B cell (primary cell): Measurements from ENCODE around the gene CHRNA1. TPM values are rescaled to one million over a fixed set of nuclear protein-coding genes. Genes with fewer than 3 reads are reported as not detected.

Experiments
- ATAC-seq: fragments of 200-7000 bp; cut with Tn5 transposase; one replicate; pipeline ENCODE4 v1.10.0; 2021; ENCODE audit warnings: low read depth, mild to moderate bottlenecking, moderate number of reproducible peaks, moderate library complexity
- CTCF ChIA-PET: fragments of 350-600 bp; sonication (Branson Sonifier 250); formaldehyde crosslinking; loops from one replicate; lab custom pipeline; 2021; ENCODE audit warnings: antibody characterized with exemption, inconsistent platforms; lab: Charles Lee
- POLR2A ChIA-PET: fragments of 350-600 bp; sonication (Branson Sonifier 250); formaldehyde crosslinking; loops from one replicate; lab custom pipeline; 2021; ENCODE audit warnings: antibody characterized with exemption; lab: Charles Lee
- DNase-seq: peaks from one replicate; pipeline ENCODE4 v3.0.0; 2013
- H2AFZ ChIP-seq: 2 replicates; pipeline ENCODE4 v1.6.1; 2012; ENCODE audit warnings: mild to moderate bottlenecking, low read depth, low read length; ENCODE audit not compliant: insufficient read depth, poor library complexity, severe bottlenecking
- H3K27ac ChIP-seq, 2 donors: 1 replicate in 1 of 2; 2 replicates in 1 of 2; pipeline ENCODE4 v1.5.1; 2012 to 2013; ENCODE audit warnings: low read length in 2 of 2, mild to moderate bottlenecking in 2 of 2, moderate library complexity in 1 of 2
- H3K27me3 ChIP-seq, 4 experiments: fragments of 200-600 bp in 1 of 4; sonication (generic) in 1 of 4; replicated peaks in 1 of 4; 1 replicate in 2 of 4; 2 replicates in 2 of 4; pipeline versions ENCODE4 v1.6.1 to v1.7.0; 2013 to 2016; ENCODE audit warnings: low read length in 3 of 4, mild to moderate bottlenecking in 2 of 4, mixed read lengths in 1 of 4, moderate library complexity in 1 of 4; ENCODE audit not compliant: insufficient read depth in 4 of 4, control insufficient read depth in 3 of 4; ENCODE audit errors: control extremely low read depth in 1 of 4
- H3K36me3 ChIP-seq, 2 experiments: replicated peaks in 1 of 2; 1 replicate in 1 of 2; 2 replicates in 1 of 2; pipeline versions ENCODE4 v1.6.1 to v1.7.1; 2013; ENCODE audit warnings: low read length in 1 of 2; ENCODE audit not compliant: insufficient read depth in 2 of 2, control insufficient read depth in 1 of 2; ENCODE audit errors: control extremely low read depth in 1 of 2, extremely low read depth in 1 of 2
- H3K4me1 ChIP-seq, 2 donors: fragments of 200-600 bp in 1 of 2; sonication (generic) in 1 of 2; 1 replicate in 1 of 2; 2 replicates in 1 of 2; pipeline versions ENCODE4 v1.5.1 to v1.6.1; 2013 to 2017; ENCODE audit warnings: low read length in 2 of 2; ENCODE audit not compliant: control insufficient read depth in 2 of 2, insufficient read depth in 2 of 2
- H3K4me2 ChIP-seq: replicated peaks from 2 replicates; pipeline ENCODE3; 2012; ENCODE audit warnings: mild to moderate bottlenecking, low read depth, low read length; ENCODE audit not compliant: poor library complexity, severe bottlenecking
- H3K4me3 ChIP-seq, 5 experiments: fragments of 200-600 bp in 1 of 5; sonication (generic) in 1 of 5; 1 replicate in 3 of 5; 2 replicates in 2 of 5; pipeline versions ENCODE4 v1.5.1 to v1.7.0; 2011 to 2016; ENCODE audit warnings: low read length in 4 of 5, mild to moderate bottlenecking in 4 of 5, low read depth in 2 of 5, control low read depth in 1 of 5, moderate library complexity in 1 of 5; ENCODE audit not compliant: insufficient read depth in 1 of 5; ENCODE audit errors: control extremely low read depth in 1 of 5, extremely low read depth in 1 of 5
- H3K79me2 ChIP-seq: fragments of 200-600 bp; sonication (generic); one replicate; pipeline ENCODE4 v1.6.0; 2016; ENCODE audit warnings: low read length; ENCODE audit not compliant: control insufficient read depth, insufficient read depth
- H3K9ac ChIP-seq: fragments of 200-600 bp; sonication (generic); 2 replicates; pipeline ENCODE4 v1.6.1; 2017; ENCODE audit warnings: mild to moderate bottlenecking, low read length, moderate library complexity
- H3K9me3 ChIP-seq, 3 donors: one replicate each; pipeline versions ENCODE4 v1.6.1 to v1.7.1; 2013; ENCODE audit warnings: low read length in 2 of 3; ENCODE audit not compliant: control insufficient read depth in 2 of 3, insufficient read depth in 1 of 3; ENCODE audit errors: control extremely low read depth in 1 of 3
- H4K20me1 ChIP-seq: 2 replicates; pipeline ENCODE4 v1.6.0; 2012; ENCODE audit warnings: mild to moderate bottlenecking, low read length; ENCODE audit not compliant: insufficient read depth, control insufficient read depth, poor library complexity, severe bottlenecking
- H3K27ac Mint-ChIP-seq: one replicate; pipeline ENCODE4 v1.8.0; 2021; ENCODE audit warnings: mixed read lengths
- H3K27me3 Mint-ChIP-seq: one replicate; pipeline ENCODE4 v1.8.0; 2021; ENCODE audit warnings: mixed read lengths
- H3K4me1 Mint-ChIP-seq: one replicate; pipeline ENCODE4 v1.8.0; 2021; ENCODE audit warnings: mixed read lengths
- H3K4me3 Mint-ChIP-seq: one replicate; pipeline ENCODE4 v1.8.0; 2021; ENCODE audit warnings: mixed read lengths
- H3K9me3 Mint-ChIP-seq: one replicate; pipeline ENCODE4 v1.8.0; 2022; ENCODE audit warnings: mixed read lengths; ENCODE audit not compliant: insufficient read depth
- EZH2 ChIP-seq: IDR thresholded peaks from 2 replicates; pipeline ENCODE4 v1.6.1; 2012; ENCODE audit warnings: borderline replicate concordance, low read depth, mild to moderate bottlenecking, moderate library complexity, low read length; ENCODE audit not compliant: insufficient read depth, poor library complexity, severe bottlenecking
- WGBS: methylation state at CpG from one replicate; pipeline ENCODE4 v1.1.5; 2013; ENCODE audit warnings: missing lambda C conversion rate; ENCODE audit not compliant: insufficient coverage; 5-methylcytosine and 5-hydroxymethylcytosine counted together
- intact Hi-C: fragments of 100-400 bp; cut with micrococcal nuclease; formaldehyde crosslinking; loops from one replicate; pipeline ENCODE4 v1.10.0; 2022
- polyA plus RNA-seq: library from polyadenylated mRNA; depleted of rRNA; stranded (reverse); fragments of >200 nt; gene quantifications from 2 replicates; pipeline ENCODE4 v1.2.3, GENCODE V29; 2012
- total RNA-seq, 2 donors: library from RNA; stranded (reverse); fragments of 120-200 nt in 1 of 2; gene quantifications; 1 replicate in 1 of 2; 2 replicates in 1 of 2; pipeline versions ENCODE4 v1.2.3 to v1.2.4, GENCODE V29; 2013 to 2022
- TF ChIP-seq, protein P1 (sequence below): fragments of 200-600 bp; IDR thresholded peaks from one replicate; pipeline ENCODE4 v1.8.0; 2022; ENCODE audit warnings: antibody characterized with exemption, mild to moderate bottlenecking

Gene CHRNA1
- total and polyA plus RNA-seq, 2 donors (not counting 1 experiment from before 2014, with no cell fraction given), result 0.20 to 0.22 TPM

DNA sequence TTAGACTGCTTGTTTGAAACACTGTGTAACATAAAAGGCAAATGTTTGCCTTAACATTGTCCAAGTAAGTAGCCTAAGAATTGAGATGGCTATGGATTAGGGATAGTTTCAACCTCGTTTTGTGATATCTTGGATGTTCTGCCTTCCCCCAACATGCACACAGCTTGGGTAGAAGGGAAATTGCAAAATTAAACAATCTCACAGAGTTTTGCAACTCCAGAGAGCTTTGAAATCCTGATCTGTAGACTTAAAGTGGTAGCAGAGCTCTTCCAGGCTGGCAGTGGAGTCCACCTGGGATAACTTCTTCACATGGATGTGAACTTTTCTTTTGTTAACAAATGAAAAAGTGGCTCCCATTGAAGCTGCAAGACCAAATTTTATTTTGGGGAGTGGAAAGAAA is 59.6 kb downstream of the CHRNA1 start:
- intact Hi-C loops, result loop anchor here (5.0 to 10.0 kb wide), 2 partner anchors 43 to 580 kb away; no protein-coding TSS in a partner anchor
- H4K20me1 ChIP-seq, result no peaks in the 10 kb centered on the region
- peaks cover 27% of the 10 kb centered on the region for H3K27me3 Mint-ChIP-seq
- TF ChIP-seq, protein P1, sequence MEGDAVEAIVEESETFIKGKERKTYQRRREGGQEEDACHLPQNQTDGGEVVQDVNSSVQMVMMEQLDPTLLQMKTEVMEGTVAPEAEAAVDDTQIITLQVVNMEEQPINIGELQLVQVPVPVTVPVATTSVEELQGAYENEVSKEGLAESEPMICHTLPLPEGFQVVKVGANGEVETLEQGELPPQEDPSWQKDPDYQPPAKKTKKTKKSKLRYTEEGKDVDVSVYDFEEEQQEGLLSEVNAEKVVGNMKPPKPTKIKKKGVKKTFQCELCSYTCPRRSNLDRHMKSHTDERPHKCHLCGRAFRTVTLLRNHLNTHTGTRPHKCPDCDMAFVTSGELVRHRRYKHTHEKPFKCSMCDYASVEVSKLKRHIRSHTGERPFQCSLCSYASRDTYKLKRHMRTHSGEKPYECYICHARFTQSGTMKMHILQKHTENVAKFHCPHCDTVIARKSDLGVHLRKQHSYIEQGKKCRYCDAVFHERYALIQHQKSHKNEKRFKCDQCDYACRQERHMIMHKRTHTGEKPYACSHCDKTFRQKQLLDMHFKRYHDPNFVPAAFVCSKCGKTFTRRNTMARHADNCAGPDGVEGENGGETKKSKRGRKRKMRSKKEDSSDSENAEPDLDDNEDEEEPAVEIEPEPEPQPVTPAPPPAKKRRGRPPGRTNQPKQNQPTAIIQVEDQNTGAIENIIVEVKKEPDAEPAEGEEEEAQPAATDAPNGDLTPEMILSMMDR, result no peak
- TF ChIP-seq EZH2, result no peak
- H3K4me1 ChIP-seq, result no peaks in the 10 kb centered on the region
- no peaks in the 10 kb centered on the region for H3K79me2 ChIP-seq
- no peak overlapping the region for H3K27ac ChIP-seq
- peaks cover 4% of the 10 kb centered on the region for H3K9me3 Mint-ChIP-seq
- ChIA-PET CTCF (interaction anchor here (1.4 to 2.6 kb wide), 3 partner anchors 8 to 157 kb away, joined by 3 to 11 read pairs (median 4); no protein-coding TSS in a partner anchor), POLR2A (no interaction called here)
- H3K4me1 Mint-ChIP-seq, result no peaks in the 10 kb centered on the region
- WGBS, result 20% methylated on average over 1 of the region's 1 CpG
- H3K9me3 ChIP-seq, result peaks cover 0 to 4% (median 0%) of the 10 kb centered on the region in 3 donors
- ATAC-seq (no peak), DNase-seq (no peak)
- H2AFZ ChIP-seq, result no peak overlapping the region
- H3K9ac ChIP-seq, result no peak overlapping the region
- no peak overlapping the region for H3K4me2 ChIP-seq
- peaks cover 0 to 9% (median 4%) of the 10 kb centered on the region in 4 experiments for H3K27me3 ChIP-seq
- H3K4me3 Mint-ChIP-seq, result no peak overlapping the region
- no peak overlapping the region for H3K4me3 ChIP-seq
- no peak overlapping the region for H3K27ac Mint-ChIP-seq
- no peaks in the 10 kb centered on the region for H3K36me3 ChIP-seq

DNA sequence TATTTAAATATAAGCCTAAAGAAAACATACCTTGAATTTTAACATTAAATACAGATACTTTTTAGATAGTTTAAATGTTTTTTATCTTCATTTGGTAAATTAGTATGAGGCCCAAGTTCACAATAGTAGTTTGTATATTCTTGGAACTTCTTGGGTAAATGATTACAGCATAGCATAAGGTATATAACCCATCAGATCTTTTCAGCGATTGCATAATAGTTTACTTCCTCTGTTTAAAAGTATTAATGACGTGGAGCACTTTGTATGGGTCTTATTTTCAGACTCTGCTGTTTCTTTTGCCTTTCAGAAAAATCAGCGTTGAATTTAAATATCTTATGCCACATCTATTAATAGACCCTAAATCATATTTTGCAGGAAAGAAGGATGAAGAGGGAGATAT is 60.2 kb downstream of the CHRNA1 start:
- TF ChIP-seq EZH2, result no peak
- Mint-ChIP-seq H3K27me3 (peaks cover 25% of the 10 kb centered on the region), H3K9me3 (peaks cover 4% of the 10 kb centered on the region), H3K4me1 (no peaks in the 10 kb centered on the region), H3K27ac (no peak overlapping the region), H3K4me3 (no peak overlapping the region)
- no peak overlapping the region for H3K4me2 ChIP-seq
- H3K4me1 ChIP-seq, result no peaks in the 10 kb centered on the region
- CTCF ChIA-PET, result interaction anchor here (1.8 to 2.6 kb wide), 2 partner anchors 8 to 67 kb away, joined by 4 to 11 read pairs; no protein-coding TSS in a partner anchor
- DNase-seq (no peak), ATAC-seq (no peak)
- H3K27ac ChIP-seq, result no peak overlapping the region
- H3K27me3 ChIP-seq, result peaks cover 0 to 9% (median 4%) of the 10 kb centered on the region in 4 experiments
- H4K20me1 ChIP-seq, result no peaks in the 10 kb centered on the region
- no peak overlapping the region for H3K9ac ChIP-seq
- no peaks in the 10 kb centered on the region for H3K36me3 ChIP-seq
- no peaks in the 10 kb centered on the region for H3K79me2 ChIP-seq
- WGBS, result no CpG with 5 or more reads among the region's 3 CpGs
- H2AFZ ChIP-seq, result no peak overlapping the region
- H3K9me3 ChIP-seq, result no peaks in the 10 kb centered on the region
- H3K4me3 ChIP-seq, result no peak overlapping the region
- POLR2A ChIA-PET, result no interaction called here
- intact Hi-C loops, result loop anchor here (5.0 to 10.0 kb wide), 2 partner anchors 43 to 581 kb away; no protein-coding TSS in a partner anchor
